GM18502 (cell line): ENCODE measurements around the gene STYXL2.
A peak's percentile ranks its signal among the peaks of the same experiment; 100 is the strongest.

Experiments used
- ATAC-seq: cut with Tn5 transposase; IDR thresholded peaks from one replicate; pipeline ENCODE4 v1.9.1; 2021; ENCODE audit warnings: mild to moderate bottlenecking; ENCODE audit not compliant: unreplicated experiment, poor library complexity

The STYXL2 gene

DNA sequence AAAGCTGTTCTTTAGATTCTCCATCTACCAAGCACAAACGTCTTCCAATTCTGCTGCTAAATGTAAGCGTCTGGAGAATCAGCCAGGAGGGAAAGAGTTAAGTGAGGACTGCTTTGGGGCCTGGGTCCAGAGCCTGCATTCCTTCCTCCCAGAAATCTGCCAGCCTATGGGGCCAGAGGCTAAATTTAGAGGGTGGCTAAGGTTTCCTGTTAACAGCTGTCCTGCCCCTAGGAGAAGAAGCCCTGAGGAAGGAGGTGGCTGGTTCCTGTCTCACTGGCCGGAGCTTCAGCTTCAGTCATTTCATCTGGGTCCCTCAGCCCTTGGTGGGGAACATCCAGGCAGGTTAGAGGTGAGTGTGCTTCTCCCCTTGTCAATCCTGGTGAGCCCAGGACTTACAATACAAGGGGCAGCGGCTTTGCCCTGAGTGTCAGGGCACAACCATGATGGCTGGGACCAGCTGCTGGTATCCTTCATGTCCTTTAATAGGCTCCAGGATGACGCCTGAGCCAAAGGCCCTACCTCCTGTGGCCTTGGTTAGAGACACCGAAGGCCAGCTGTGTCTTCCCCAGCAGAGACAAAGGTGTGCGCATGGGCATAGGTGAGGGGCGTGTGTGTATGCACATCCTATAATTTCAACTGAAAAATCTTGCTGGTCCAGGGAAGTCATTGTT, at the start of gene STYXL2:
Gene STYXL2 (plus strand): TSS at position 230 of the 671 bp plus-strand sequence. CDS start 775 bp downstream, outside the sequence.
- no peak for ATAC-seq

DNA sequence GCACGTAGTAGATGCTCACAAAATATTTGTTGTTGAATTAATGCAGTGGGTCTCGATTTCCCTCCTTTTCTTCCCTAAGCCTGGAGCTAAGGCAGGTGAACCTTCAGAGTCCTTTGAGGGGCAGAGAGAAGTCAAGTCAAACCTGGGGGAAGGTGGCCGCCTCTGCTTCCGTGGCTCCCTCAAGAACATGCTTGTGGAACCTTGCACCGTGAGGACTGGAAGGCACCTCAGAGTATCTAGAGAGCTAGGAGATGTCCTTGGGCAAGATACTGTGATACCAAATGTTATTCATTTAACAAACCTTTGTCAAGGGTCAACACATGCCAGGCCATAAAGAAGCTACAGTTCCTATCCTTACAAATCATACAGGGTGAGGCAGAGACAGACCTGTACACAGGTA, 42.0 kb upstream of the STYXL2 start:
- ATAC-seq = no peak

DNA sequence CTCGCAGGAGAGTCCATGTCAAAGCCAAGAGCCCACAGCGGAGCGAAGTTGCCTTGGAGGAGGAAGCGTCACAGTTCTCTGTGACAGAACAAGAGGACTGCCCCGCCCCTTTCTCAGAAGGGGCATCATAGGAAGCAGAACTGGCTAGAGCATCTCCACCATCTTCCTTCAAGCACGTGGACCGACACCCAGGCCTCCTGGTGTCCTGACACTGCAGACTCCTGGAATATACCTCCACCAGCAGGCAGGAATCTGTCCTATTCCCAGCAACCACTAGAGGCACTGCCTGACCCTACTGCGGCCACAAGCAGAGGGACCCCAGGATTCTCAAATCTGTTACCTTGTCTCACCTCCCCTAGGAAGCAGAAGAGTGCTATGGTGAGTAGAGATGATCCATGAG, 41.5 kb upstream of the STYXL2 start:
- no peak for ATAC-seq

DNA sequence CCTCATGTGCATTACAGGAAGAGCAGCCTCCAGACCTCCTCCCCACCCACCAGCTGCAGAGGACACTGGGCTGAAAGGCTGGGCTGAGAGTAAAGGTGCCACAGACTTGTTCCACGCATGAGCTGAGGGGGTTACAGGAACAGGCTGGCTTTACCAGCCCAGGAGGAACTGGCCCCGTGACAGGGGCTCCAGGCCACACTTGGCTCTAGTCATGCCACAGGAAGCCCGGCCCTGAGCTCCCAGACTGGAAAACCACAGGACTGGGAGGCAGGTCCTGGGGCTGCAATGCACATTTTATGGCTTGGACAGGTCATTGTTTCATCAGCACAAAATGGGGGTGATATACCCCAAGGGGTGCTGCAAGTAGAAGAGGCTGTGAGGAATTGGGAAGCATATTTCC, 39.3 kb upstream of the STYXL2 start:
- ATAC-seq = no peak

DNA sequence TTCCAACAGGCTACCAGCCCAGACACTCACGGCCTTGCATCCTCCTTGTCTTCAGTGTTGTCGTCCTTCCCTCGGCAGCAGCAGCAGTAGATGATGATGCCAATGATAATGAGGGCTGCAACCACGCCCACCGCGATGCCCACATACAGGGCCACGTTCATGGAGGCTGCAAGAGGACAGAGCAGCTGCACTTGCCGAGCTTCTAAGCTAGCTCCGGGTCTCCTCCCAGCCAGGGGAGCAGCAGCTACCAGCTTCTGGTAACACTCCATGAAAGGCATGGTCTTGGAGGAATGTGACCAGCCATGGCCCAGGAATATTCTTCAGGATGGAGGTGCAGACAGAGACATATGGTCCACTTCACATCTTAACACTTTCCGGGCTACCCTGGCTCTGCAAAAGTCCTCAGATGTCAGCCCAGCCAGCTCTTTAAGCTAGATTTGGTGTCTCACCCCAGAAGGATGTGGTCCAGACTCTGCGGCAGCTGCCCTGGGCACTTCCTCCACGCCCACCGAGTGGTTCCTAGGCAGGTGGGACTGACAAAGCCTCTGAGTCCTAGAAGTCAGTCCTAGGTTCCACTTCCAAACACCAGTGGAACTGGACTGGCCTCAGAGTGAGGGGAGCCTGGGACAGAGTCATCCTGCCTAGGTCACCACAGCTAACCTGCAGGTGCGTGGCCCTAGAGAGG, 38.8 kb upstream of the STYXL2 start:
- no peak for ATAC-seq

DNA sequence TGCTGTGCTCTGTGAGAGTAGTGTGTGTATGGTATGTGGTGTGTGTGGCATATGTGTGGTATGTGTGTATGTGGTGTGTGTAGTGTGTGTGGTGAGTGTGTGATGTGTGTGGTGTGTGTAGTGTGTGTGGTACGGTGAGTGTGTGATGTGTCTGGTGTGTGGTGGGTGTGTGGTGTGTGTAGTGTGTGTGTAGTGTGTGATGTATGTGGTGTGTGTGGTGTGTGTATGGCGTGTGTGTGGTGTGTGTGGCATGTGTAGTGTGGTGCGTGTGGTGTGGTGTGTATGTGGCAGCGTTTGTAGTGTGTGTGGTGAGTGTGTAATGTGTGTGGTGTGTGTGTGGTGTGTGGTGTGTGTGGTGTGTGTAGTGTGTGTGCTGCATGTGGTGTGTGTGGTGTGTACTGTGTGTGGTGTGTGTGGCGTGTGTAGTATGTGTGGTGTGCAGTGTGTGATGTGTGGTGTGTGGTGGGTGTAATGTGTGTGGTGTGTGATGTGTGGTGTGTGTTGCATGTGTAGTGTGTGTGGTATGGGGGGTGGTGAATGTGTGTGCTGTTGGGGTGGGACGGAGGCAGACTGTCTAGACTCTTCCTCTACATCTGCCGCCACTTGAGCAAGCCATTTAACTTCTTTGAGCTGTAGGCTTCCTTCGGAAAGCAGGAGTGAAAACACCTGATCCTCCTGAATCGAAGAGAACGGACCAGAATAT, 37.2 kb upstream of the STYXL2 start:
- no peak for ATAC-seq

DNA sequence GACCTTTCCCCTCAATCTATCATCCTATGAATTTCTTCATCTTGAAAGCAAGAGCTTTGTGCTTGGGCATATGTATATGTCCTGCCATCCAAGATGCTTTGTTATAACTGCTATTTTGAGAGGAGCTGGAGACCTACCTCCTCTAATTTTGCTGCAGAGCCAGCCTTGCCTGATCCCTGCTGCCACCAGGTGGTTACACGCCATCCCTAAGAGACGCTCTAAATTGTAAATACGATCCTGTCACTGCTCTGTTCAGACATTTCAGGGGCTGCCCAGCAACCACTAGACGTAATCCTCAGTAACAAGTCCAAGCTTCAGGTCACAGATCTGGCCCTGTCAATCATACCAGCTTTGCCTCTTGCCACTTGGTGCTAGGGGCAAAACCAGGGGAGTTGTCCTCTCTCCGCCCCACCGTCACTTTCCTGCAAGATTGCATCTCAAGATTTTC, 36.6 kb upstream of the STYXL2 start:
- peak; percentile 60 for ATAC-seq

DNA sequence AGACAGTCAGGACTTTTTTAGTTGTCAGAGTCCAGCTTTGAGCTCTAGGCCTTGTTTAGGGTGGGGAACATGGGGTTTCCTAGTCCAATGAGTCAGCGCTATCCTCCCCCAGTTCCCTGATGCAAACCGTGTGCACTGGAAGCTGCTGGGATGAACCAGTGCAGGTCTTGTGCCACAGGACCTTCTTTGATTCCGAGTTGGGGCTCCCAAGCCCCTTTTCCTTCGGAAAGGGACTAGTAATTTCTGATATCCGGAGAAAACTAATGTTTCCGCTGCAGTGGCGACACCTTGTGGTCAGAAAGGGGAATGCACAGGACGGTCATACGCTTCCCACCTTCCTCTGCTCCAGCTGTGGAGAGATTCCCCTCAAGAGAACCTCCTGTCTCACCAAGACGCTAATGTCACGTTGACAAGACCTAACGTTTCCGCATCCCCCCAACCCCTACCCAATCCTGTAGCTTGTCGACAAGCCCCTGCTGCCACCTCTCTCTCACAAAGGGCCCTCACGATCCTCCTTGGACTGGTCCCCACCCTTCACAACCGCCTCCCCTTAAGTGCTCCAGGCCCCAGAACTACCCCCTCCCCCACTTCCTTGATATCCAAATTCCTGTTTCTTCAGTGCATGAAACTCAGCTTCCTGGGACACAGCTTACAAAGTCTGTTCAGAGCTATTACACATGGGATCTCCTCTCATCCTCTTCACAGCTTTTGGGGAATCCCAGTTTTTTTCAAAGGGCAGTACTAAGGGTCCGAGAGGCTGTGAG, 34.6 kb upstream of the STYXL2 start:
- ATAC-seq = peak; percentile 56

DNA sequence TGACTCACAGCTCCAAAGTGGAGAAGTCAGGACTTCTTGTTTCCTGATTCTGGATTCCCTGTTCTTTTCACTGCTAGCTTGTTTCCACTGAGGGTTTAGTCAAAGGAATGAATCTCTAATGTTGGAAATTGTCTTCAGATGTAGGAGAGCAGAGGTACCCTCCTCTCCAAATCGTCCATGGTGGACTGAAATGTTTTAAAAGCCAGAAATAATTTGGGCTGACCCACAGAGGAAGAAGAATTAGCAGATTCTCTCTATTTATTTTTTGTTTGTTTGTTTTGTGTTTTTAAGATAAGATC, 34.1 kb upstream of the STYXL2 start:
- no peak for ATAC-seq

DNA sequence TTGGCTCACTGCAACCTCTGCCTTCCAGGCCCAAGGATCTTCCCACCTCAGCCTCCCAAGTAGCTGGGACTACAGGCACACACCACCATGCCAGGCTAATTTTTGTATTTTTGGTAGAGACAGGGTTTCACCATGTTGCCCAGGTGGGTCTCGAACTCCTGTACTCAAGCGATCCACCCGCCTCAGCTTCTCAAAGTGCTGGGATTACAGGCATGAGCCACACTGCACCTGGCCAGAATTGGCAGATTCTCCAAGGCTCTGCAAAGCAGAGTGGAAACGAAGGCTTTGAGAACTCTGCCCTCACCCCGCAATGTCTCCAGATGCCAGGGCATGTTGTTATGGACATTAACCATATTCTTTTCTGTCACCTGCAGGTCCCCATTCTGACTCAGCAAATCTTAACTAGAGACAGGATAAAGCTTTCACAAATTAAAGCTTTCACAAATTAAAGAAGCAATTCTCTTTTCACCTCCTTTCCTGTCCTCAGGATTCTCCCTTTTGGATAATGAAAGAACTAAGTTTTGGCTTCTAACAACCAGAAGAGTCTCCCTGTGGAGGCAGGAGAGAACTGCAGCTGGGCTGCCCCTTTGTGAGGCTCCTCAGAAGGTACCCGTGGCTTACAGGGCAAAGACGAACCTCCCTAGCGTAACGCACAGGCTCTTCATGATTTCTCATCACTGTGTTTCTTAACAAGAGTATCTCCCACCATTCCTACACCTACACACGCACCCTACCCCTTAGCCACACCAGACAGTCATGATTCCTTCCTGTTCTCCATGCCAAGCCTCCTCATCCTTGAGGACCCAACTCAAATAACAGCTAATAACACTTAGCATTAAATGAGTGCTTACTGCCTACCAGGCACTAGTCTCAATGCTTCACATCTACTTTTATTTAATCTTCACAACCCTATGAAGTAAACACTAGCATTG, 33.5 kb upstream of the STYXL2 start:
- ATAC-seq = no peak

DNA sequence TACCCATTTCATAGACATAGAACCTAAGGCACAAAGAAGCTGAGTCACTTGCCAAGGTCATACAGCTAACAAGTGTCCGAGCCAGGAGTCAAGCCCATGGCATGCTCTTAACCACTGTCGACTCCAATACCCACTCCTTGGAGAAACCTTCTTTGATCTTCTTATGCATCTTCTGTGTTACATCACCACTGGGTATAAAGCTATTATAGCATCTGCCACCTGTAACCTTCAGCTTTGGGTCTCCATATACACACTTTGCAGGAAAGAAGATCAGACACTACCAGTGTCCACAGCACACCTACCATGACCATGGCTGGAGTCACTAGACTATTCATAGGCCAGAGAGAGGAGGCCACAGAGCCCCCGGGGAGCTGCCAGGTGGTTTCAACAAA, 32.8 kb upstream of the STYXL2 start:
- no peak for ATAC-seq

DNA sequence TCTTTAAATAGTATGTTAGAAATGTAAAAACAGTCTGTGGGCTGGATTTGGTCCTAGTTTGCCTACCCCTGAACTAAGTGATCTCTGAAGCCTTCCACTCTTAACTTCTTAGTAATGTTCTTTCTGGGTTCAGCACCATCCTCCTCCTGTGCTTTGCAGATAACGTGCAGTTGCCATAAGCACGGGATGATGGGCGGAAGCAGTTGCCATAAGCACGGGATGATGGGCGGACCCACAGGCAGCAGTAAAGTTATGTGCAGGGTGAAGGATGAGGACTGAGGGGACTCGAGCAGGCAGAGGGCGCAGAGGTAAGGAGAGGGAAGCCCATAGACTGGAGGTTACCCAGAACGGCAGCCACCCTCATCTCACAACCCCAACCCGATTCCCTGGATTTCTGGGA, 29.3 kb upstream of the STYXL2 start:
- ATAC-seq = no peak

DNA sequence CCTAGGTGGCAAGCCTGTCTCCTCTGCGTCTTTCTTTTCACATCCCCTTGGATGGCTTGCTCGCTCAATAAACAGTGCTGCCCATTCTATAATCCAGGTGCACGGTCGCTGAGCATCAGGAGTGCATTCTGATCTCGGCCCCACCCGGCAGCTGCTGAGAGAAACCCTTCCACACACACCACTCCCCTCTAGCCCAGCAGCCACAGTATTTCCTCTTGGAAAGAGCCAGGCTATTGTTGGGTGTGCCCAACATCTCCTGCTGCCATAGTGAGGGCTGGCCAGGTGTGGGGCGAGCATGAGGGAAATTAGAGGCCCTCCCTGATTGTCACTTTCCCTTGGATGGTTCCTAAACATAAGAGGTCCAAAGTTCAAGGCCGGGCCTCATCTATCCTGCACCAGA, 28.4 kb upstream of the STYXL2 start:
- no peak for ATAC-seq

DNA sequence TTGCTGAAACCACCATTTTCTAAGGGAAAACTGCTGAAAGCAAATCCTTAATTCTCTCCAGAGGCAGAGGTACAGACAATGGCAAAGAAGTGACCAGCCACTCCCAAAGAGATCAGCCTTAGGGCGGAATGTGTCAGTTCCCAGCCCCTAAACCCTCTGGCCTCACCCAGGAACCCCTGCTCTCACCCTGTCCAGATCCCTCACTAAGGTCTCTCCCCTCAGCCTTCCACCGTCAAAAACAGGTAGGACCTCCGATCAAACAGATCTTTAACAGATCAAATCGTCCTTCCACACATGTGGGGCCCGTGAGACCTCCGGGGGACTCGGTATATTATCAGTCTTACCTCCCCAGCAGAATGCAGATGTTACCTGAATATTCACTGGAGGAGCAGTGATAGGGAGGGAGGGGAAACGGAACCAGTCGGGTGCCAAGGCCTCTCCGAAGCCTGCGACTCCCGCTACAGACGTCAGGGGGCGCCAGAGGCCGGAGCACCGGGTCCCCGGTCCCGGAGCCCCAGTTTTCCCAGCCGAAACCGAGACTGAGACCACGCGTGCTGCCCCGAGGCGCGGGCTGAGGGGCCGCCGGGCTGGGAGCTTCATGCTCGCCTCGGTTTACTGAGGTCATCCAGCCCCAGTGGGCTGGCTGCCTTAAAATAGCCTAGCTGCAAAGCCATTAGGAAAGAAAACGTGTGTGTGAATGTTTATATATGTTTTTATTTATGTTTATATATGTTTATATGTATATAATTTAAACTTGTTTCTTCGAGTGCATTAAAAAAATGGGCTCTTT, 27.3 kb upstream of the STYXL2 start:
- ATAC-seq = peak; percentile 89

DNA sequence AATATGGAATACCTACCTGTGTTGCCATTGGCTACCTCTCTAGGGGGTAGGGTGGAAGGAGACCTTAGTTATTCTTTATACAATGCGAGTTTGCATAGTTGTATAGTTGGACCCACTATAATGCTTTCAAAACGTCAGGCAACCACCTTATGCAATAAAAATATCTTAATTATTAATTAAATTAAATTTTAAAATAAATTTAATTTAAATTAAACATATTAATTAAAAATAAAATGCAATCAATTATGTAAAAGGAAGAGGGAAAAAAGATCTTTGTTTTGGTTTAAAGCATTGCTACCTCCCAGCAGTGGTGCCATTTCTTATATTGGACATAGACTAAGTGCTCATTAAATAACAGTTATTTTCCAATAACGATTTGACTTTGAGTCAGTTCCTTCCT, 26.0 kb upstream of the STYXL2 start:
- ATAC-seq = no peak

DNA sequence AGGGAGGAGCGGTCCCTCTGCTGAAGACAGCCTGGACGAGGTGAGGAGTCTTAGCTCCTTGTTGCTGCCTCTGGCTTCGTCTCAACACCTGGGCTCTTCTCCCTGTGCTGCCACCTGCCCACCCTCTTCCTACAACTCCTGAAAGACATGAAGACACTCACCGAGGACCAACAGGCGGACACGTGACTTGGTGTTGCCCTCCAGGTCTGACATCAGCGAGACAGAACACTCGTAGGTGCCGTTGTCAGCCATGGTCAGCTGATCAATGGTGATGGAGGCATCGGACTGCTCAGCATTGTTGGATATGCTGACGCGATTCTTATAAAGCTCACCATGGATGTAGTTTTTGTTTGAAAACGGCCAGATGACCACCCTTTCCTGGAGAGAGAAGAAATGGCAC, 25.1 kb upstream of the STYXL2 start:
- no peak for ATAC-seq

DNA sequence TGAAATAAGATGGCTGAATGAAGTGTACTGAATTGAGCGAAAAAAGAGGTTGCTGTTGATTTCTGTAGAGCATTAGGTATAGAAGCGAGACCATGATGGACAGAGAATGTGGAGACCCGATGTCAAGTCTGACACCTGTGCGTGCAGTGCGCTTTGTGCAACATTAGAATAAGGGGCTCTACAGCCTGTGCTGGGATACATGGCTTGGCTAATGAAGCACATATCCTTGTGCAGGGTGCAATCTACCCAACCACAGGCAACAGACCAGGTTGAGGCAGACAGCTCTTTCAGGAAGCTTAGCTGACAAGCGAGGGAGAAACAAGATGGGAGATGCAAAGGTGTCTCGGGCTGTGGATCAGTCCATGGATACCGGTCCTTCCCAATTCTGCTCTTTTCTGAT, 22.6 kb upstream of the STYXL2 start:
- no peak for ATAC-seq

DNA sequence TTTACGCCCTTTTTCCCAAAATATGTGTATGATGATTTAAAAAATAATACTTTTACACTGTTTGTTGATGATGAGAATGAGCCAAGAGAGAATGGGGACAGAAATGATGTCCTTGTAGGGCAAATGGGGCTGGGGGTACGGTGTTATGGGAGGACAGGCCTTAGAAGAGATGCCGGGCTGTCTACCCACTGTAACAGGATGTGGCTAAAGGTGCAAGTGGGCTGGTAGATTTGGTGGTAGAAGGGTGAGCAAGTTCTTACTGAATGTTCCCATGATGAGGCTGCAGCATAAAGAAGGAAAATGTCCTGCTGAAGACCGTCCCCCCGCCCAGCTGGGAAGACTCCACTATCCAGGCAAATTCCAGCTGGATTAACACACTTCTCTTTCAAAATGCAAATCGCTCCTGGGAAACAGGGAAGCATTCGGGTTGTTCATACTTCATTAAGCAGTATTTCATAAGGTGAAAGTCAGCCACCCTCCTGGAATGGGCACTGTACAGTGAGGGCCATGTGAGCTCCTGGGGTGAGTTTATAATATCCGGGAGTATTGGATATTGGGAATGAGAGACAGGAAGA, 17.7 kb upstream of the STYXL2 start:
- ATAC-seq = no peak
